Neural cell (in vitro differentiated cells): ENCODE results near the gene GPATCH11.

Experiments
- EZH2 ChIP-seq: fragments of 200-600, 300-800 bp; shearing (Covaris generic), sonication (generic); IDR thresholded peaks from 2 replicates; pipeline ENCODE4 v1.6.1; 2014; ENCODE audit warnings: antibody characterized with exemption, low read length, borderline replicate concordance, mild to moderate bottlenecking; ENCODE audit not compliant: insufficient read depth, poor library complexity, severe bottlenecking
- TF ChIP-seq, protein P1 (sequence below): fragments of 450-650 bp; IDR thresholded peaks from 2 replicates; pipeline ENCODE4 v1.5.1; 2014; ENCODE audit warnings: antibody characterized with exemption, mild to moderate bottlenecking, moderate library complexity; ENCODE audit not compliant: poor library complexity, severe bottlenecking

DNA sequence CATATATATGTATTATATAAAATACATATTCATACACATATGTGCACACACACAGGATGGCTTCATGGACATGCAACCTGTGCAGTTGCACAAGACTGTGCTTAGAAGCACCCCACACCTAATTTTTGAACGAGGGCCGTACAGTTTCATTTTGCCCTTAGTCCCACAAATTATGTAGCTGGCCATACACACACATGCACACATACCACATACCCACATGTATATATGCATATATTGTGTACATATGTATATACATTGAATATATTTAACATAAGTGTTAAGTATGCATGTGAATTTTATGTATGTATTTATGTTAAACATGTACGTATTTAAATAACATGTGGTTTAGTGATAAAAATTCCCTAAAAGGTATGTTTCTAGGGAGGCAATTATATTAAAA lies 18.3 kb downstream of the GPATCH11 start:
- TF ChIP-seq, protein P1, sequence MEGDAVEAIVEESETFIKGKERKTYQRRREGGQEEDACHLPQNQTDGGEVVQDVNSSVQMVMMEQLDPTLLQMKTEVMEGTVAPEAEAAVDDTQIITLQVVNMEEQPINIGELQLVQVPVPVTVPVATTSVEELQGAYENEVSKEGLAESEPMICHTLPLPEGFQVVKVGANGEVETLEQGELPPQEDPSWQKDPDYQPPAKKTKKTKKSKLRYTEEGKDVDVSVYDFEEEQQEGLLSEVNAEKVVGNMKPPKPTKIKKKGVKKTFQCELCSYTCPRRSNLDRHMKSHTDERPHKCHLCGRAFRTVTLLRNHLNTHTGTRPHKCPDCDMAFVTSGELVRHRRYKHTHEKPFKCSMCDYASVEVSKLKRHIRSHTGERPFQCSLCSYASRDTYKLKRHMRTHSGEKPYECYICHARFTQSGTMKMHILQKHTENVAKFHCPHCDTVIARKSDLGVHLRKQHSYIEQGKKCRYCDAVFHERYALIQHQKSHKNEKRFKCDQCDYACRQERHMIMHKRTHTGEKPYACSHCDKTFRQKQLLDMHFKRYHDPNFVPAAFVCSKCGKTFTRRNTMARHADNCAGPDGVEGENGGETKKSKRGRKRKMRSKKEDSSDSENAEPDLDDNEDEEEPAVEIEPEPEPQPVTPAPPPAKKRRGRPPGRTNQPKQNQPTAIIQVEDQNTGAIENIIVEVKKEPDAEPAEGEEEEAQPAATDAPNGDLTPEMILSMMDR = no peak
- no peak for TF ChIP-seq EZH2
